ENCODE data around the gene ZGPAT.

ZGPAT gene

GRCh38 chr20:63700199-63701050 is 7.4 kb upstream of the ZGPAT start:
- DNase-seq (ENCODE audit: low spot score in 2 of 2), result peak in 1 of 2 experiments; percentile 16
- no peaks in the 10 kb centered on the region for H3K4me1 ChIP-seq
- H3K27me3 ChIP-seq (ENCODE audit: low read depth), result no peaks in the 10 kb centered on the region
- H3K36me3 ChIP-seq (replicated peaks), result peaks cover 17% of the 10 kb centered on the region
- no peak overlapping the region for H3K4me3 ChIP-seq
- in situ Hi-C loops (cut with MboI; ENCODE audit: low sequenced_read_pairs), result no loop called here
- no peaks in the 10 kb centered on the region for H3K9me3 ChIP-seq

DNA sequence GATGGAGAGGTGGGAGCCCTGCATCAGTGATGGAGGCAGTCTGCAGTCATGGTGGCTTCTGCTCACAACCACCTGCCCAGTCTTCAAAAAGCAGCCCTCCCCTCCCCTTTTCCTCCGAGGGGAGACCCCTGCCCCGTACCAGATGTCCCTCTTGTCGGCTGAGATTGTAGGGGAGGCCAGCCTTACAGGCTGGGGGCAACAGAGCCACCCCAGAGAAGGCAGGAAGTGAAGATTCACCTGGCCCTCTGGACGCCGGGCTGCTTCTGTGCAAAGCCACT is 6.8 kb upstream of the ZGPAT start:
- Histone ChIP-seq H3K9me3 (no peaks in the 10 kb centered on the region), H3K27me3 (ENCODE audit: low read depth) (no peaks in the 10 kb centered on the region), H3K4me3 (no peak overlapping the region), H3K36me3 (replicated peaks) (peaks cover 19% of the 10 kb centered on the region), H3K4me1 (no peaks in the 10 kb centered on the region)
- in situ Hi-C loops (cut with MboI; ENCODE audit: low sequenced_read_pairs), result no loop called here
- no peak for DNase-seq (ENCODE audit: low spot score in 2 of 2)

DNA sequence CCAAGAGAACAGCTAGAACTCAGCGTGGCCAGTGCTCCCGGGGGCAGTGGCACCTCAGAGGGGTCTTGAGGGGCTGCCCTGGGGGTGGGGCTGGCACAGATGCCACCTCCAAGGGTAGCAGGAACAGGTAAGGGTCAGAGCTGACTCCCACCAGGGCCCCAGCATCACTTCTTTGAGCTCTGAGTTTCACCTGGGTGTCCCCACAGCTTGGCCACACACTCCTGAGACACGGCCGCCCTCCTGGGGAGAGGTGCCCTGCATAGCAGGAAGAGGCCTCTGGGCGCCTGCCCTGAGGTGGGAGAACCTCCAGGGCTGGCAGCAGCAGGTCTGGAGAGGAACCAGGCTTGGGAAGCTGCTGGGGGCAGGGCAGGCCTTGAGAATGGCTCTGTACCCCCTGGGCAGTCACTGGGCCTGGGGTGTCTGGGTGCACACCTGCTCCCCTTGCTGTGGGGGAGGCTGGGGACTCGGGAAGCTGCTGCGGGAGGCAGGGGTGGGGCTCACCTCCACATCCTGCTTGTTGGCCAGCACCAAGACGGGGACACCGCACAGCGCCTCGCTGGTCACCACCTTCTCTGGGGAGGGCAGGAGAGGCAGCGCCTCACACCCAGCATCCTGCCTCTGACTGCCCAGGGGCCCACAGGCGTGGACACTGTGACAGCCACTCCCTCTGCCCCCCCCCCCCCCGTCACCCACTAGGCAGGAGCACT is 6.4 kb upstream of the ZGPAT start:
- Histone ChIP-seq H3K9me3 (no peaks in the 10 kb centered on the region), H3K36me3 (replicated peaks) (peaks cover 24% of the 10 kb centered on the region), H3K27me3 (ENCODE audit: low read depth) (no peaks in the 10 kb centered on the region), H3K4me3 (no peak overlapping the region), H3K4me1 (peaks cover 3% of the 10 kb centered on the region)
- peak in 1 of 2 experiments; percentile 17 for DNase-seq (ENCODE audit: low spot score in 2 of 2)
- in situ Hi-C loops (cut with MboI; ENCODE audit: low sequenced_read_pairs), result no loop called here

DNA sequence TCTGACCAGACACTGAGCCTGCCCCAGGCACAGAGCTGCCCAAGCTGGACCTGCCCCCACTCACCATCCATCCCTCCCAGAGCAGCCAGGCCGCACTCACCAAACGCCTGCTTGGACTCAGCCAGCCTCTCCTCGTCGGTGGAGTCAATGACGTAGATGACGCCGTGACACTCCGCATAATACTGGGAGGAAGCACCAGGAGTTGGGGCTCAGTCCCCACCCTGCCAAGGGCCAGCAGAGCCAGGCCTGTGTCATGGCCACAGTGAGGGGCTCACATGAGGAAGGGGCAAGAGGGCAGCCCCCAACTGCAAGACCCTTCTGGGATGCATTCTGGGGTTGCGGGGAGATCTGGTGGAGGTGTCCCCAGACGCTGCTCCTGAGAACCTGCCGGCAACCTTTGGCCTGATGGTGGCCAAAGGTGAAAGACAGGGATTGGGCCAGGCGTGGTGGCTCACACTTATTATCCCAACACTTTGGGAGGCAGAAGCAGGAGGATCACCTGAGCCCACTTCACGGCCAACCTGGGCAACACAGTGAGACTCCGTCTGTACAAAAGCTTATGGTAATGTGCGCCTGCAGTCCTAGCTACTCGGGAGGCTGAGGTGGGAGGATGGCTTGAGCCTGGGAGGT is 5.7 kb upstream of the ZGPAT start:
- H3K4me3 ChIP-seq, result no peak overlapping the region
- no peaks in the 10 kb centered on the region for H3K27me3 ChIP-seq (ENCODE audit: low read depth)
- in situ Hi-C loops (cut with MboI; ENCODE audit: low sequenced_read_pairs), result no loop called here
- H3K4me1 ChIP-seq, result peaks cover 4% of the 10 kb centered on the region
- DNase-seq (ENCODE audit: low spot score in 2 of 2), result peak in 1 of 2 experiments; percentile 13
- H3K9me3 ChIP-seq, result no peaks in the 10 kb centered on the region
- H3K36me3 ChIP-seq (replicated peaks), result peaks cover 26% of the 10 kb centered on the region

DNA sequence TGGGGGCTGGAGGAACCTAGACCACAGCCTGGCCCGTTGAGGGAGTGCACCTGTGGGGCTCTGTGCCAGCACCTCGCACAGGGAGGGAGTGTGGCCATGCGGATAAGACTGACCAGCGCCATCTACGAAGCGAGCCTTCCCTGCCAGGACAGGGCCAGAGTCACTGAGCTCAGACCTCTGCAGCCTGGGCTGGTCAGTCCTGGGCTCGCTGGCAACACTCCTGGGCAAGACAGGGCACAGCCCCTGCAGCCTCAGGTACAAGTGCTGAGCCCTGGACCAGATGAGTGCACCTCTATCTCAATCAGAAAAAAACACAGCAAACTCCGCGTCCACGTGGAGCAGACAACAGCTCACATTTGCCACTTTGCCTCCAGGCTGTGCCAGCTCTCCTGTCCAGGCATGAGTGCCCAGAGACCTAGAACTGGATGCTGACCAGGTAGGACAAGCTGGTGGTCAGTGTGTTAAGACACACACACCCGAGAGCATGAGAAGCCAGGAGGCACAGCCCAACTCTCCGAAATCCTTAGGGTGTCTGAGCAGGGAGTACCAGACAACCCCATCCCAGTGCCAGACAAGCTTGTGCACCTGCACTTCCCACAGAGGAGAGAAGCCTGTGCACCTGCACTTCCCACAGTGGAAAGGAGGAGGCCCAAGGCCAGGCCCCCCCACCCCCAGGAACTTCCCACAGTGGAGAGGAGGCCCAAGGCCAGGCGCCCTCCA is 4.9 kb upstream of the ZGPAT start:
- Histone ChIP-seq H3K27me3 (ENCODE audit: low read depth) (no peaks in the 10 kb centered on the region), H3K4me3 (no peak overlapping the region), H3K36me3 (replicated peaks) (peaks cover 26% of the 10 kb centered on the region), H3K4me1 (peaks cover 4% of the 10 kb centered on the region), H3K9me3 (no peaks in the 10 kb centered on the region)
- in situ Hi-C loops (cut with MboI; ENCODE audit: low sequenced_read_pairs), result no loop called here
- DNase-seq (ENCODE audit: low spot score in 2 of 2), result no peak

- no peak overlapping the region for H3K4me3 ChIP-seq
- no peaks in the 10 kb centered on the region for H3K27me3 ChIP-seq (ENCODE audit: low read depth)
- peaks cover 4% of the 10 kb centered on the region for H3K4me1 ChIP-seq
- H3K9me3 ChIP-seq, result no peaks in the 10 kb centered on the region
- in situ Hi-C loops (cut with MboI; ENCODE audit: low sequenced_read_pairs), result no loop called here
- DNase-seq (ENCODE audit: low spot score in 2 of 2), result no peak
- H3K36me3 ChIP-seq (replicated peaks), result peaks cover 26% of the 10 kb centered on the region
Measured at GRCh38 chr20:63703471-63703975, 4.3 kb upstream of the ZGPAT start.

DNA sequence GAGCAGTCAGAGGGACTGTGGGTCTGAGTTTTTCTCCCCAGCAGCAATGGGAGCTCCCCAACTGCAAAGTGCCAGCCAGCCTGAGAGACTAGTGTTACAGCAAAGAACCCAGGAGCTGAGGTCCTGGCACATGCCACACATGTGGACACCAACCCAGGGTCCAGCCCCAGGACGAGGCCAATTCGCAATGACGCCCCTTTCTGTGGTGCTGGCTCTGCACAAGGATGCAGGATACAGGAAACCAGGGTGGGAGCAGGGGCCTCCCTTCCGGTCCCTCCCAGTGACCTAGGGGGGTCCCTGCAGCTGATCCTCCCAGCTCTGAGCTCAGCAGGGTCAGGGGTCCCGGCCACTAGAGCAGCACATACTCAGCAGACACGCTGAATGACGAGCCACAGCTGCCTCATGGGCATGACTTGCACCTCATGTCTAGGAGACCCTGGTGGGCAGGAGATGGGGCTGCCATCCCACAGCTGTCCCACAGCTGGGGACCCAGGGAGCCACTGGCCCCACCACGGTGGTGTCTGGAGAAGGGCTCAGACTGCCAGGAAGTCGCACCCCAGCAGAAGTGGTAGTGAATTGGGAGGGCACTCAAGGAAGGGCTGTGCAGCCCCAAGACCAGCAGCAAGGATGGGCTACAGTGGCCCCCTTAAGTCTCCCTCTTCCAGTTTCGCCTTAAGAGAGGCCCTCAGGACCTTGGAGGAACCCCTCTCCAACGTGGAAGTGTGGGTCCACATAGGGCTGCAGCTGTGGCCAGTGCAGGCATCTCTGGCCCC is 3.7 kb upstream of the ZGPAT start:
- in situ Hi-C loops (cut with MboI; ENCODE audit: low sequenced_read_pairs), result no loop called here

GRCh38 chr20:63704749-63705117 is 3.1 kb upstream of the ZGPAT start:
- no peak for DNase-seq (ENCODE audit: low spot score in 2 of 2)
- Histone ChIP-seq H3K4me1 (peaks cover 4% of the 10 kb centered on the region), H3K36me3 (replicated peaks) (peaks cover 36% of the 10 kb centered on the region), H3K4me3 (no peak overlapping the region), H3K9me3 (no peaks in the 10 kb centered on the region), H3K27me3 (ENCODE audit: low read depth) (no peaks in the 10 kb centered on the region)
- in situ Hi-C loops (cut with MboI; ENCODE audit: low sequenced_read_pairs), result no loop called here

More for the DNA sequence above, 3.7 kb upstream of the ZGPAT start:
- Histone ChIP-seq H3K4me1 (peaks cover 4% of the 10 kb centered on the region), H3K4me3 (no peak overlapping the region), H3K36me3 (replicated peaks) (peaks cover 30% of the 10 kb centered on the region), H3K9me3 (no peaks in the 10 kb centered on the region), H3K27me3 (ENCODE audit: low read depth) (no peaks in the 10 kb centered on the region)
- no peak for DNase-seq (ENCODE audit: low spot score in 2 of 2)

DNA sequence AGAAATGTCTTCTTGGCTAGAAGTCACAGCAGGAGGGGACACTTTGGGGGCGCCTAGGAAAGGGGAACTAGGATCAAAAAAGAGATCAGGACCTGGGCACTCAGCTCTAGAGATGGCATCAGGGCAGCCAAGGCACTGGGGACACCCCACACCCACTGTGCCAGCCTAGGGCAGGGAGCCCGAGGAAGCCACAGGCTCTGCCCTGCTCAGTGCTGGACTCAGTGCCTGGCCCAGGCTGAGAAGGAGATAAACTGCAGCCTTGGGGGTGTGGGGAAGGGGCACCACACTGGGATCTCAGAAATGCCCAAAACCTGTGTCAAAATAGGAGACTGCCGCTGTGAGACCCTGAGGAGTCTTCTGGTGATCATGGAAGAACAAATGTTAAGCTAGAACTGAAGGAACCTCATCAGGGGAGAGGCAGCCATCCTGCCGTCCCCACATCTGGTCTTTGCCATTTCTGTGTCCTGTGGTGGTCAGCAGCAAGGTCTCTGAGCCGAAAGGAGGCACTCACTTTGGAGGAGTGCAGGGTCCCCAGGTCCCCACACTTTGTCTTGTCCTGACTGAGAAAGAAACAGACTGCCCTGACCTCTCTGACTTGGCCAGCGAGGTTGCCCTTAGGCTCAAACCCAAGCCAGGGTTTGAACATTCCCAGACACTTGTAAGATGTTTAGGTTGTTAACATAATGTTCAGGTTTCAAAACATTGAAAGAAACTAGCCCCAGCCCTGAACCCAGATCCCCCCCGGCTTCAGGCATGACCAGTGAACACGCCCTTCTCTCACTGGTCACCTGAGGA is 2.4 kb upstream of the ZGPAT start:
- DNase-seq (ENCODE audit: low spot score in 2 of 2), result no peak

DNA sequence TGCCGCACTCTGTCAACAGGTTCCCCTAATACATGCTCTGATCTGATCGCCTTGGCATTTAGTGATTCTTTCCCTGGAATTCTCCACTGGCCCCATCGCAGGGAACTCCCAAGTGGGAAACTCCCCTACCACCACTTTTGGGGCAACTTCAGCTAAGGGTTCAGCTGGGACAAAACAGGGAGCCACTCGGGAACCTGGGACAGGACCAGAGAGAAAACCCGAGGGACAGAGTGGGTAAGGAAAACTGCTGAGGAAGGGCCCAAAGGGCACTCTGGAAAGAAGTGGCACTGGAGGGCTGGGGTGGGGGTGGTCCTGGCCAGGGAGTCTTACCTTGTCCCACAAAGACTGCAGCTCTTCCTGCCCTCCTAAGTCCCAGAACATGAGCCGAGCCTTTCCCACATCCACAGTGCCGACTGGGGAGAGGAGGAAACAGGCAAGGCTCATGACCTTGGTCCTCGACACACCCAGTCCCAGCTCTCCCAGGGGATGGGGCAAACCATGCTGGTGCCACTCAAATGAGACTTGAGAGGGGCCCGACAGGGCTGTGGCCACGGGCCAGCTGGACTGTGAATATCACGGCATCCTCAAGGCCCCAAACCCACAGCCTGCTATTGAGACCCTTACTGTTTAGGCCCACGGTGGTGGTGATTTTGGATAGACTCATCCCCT is 1.7 kb upstream of the ZGPAT start:
- no peak for DNase-seq (ENCODE audit: low spot score in 2 of 2)
- in situ Hi-C loops (cut with MboI; ENCODE audit: low sequenced_read_pairs), result no loop called here
- Histone ChIP-seq H3K27me3 (ENCODE audit: low read depth) (no peaks in the 10 kb centered on the region), H3K4me1 (peaks cover 4% of the 10 kb centered on the region), H3K36me3 (replicated peaks) (peaks cover 48% of the 10 kb centered on the region), H3K4me3 (peak overlapping the region; percentile 78), H3K9me3 (no peaks in the 10 kb centered on the region)

More for the DNA sequence above, 2.4 kb upstream of the ZGPAT start:
- Histone ChIP-seq H3K4me3 (no peak overlapping the region), H3K9me3 (no peaks in the 10 kb centered on the region), H3K36me3 (replicated peaks) (peaks cover 41% of the 10 kb centered on the region), H3K27me3 (ENCODE audit: low read depth) (no peaks in the 10 kb centered on the region), H3K4me1 (peaks cover 4% of the 10 kb centered on the region)
- in situ Hi-C loops (cut with MboI; ENCODE audit: low sequenced_read_pairs), result no loop called here

DNA sequence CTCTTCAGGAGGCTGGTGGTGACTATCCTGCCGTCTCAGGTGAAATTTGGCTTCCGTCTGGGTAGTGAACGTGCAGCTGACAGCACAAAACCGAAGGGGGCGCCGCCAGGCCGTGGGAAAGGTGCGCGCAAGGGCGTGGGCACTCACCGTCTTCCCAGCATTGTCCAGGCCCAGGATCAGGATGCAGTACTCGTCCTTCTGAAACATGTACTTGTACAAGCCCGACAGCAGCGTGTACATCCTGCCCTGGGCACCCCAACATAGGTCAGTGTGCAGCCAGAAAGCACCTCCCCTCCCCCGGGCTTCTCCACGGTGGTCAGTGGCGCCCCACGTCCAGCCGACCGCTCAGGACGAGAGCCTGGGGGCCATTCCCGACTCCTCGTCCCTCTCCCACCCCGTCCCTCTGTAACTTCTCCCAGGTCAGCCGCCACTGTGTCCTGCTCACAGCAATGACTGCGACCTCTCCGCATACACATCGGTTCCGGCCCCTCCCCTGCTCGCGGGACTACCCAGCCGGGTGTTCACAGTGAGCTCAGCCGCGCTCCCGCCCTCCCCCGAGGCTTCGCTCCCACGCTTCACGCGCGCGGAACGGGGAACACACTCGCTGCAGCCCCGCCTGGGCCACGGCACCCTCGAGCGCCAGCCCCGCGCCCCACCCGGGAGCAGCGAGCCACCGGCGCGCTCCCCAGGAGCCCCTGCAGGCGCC is 834 bp upstream of the ZGPAT start:
- Histone ChIP-seq H3K4me1 (peaks cover 4% of the 10 kb centered on the region), H3K4me3 (peak overlapping the region; percentile 78), H3K36me3 (replicated peaks) (peaks cover 57% of the 10 kb centered on the region), H3K27me3 (ENCODE audit: low read depth) (no peaks in the 10 kb centered on the region), H3K9me3 (no peaks in the 10 kb centered on the region)
- in situ Hi-C loops (cut with MboI; ENCODE audit: low sequenced_read_pairs), result no loop called here
- peak in 1 of 2 experiments; percentile 64 for DNase-seq (ENCODE audit: low spot score in 2 of 2)

All from HAP-1 (cell line).